HepG2 (cell line): Measurements from ENCODE around the gene C5orf47. TPM values are rescaled to one million over a fixed set of nuclear protein-coding genes. Genes with fewer than 3 reads are reported as not detected.

ENCODE experiments used
- ATAC-seq: fragments of 200-7000 bp; cut with Tn5 transposase; 3 replicates; pipeline ENCODE4 v1.9.1; 2020; ENCODE audit warnings: mild to moderate bottlenecking, moderate library complexity
- BruUV-seq: library from RNA; stranded (reverse); fragments of 400-500 nt; replicated peaks from 2 replicates; lab custom pipeline; 2021; lab: Mats Ljungman, UMichigan
- CTCF ChIA-PET: fragments of 300-600 bp; formaldehyde crosslinking; extraction: SDS; loops from one replicate; lab custom pipeline; 2021; ENCODE audit warnings: low total read pairs, inconsistent platforms, low intra/inter-chr PET ratio; lab: Yijun Ruan, JAX
- POLR2A ChIA-PET: fragments of 350-600 bp; sonication (Branson Sonifier 250); formaldehyde crosslinking; loops from one replicate; lab custom pipeline; 2020; ENCODE audit warnings: antibody characterized with exemption, inconsistent platforms; lab: Yijun Ruan, JAX
- DNase-seq: peaks from one replicate; pipeline ENCODE4 v3.0.0-alpha.2; 2015; ENCODE audit warnings: low spot score
- FAIRE-seq: peaks from 3 replicates; lab custom pipeline; 2011; peaks lifted over from hg19 to GRCh38; lab: Jason Lieb, UNC
- H2AFZ ChIP-seq: one replicate; pipeline ENCODE4 v1.6.1; 2011; ENCODE audit warnings: low read length, inconsistent platforms
- H3K27ac ChIP-seq: fragments of 300-600 bp; 3 replicates; pipeline ENCODE4 v1.8.0; 2011; ENCODE audit warnings: mixed run types, mild to moderate bottlenecking, mixed read lengths, low read length, inconsistent platforms; ENCODE audit not compliant: insufficient read depth; ENCODE audit errors: extremely low read length
- H3K27me3 ChIP-seq, 2 experiments: fragments of 200-600 bp in 1 of 2; 2 replicates in 1 of 2; 3 replicates in 1 of 2; pipeline versions ENCODE4 v1.6.0 to v1.8.0; 2011; ENCODE audit warnings: low read length in 2 of 2, mild to moderate bottlenecking in 2 of 2, moderate library complexity in 2 of 2, inconsistent platforms in 1 of 2; ENCODE audit not compliant: insufficient read depth in 2 of 2, control insufficient read depth in 1 of 2
- H3K36me3 ChIP-seq, 2 experiments: fragments of 200-600 bp in 1 of 2; replicated peaks in 1 of 2; 2 replicates in 1 of 2; 3 replicates in 1 of 2; pipeline versions ENCODE4 v1.5.1 to v1.8.0; 2011; ENCODE audit warnings: low read length in 2 of 2, inconsistent platforms in 1 of 2; ENCODE audit not compliant: insufficient read depth in 2 of 2, control insufficient read depth in 1 of 2
- H3K4me1 ChIP-seq: 2 replicates; pipeline ENCODE4 v1.5.1; 2012; ENCODE audit warnings: low read length, inconsistent platforms; ENCODE audit not compliant: insufficient read depth
- H3K4me2 ChIP-seq: 2 replicates; pipeline ENCODE4 v1.6.0; 2011; ENCODE audit warnings: low read depth, low read length, inconsistent platforms
- H3K4me3 ChIP-seq, 3 experiments: fragments of 200-600 bp in 1 of 3; sonication (generic), shearing (Covaris generic) in 1 of 3; replicated peaks in 1 of 3; 2 replicates each; pipeline ENCODE4 v1.5.1; 2011 to 2016; ENCODE audit warnings: low read length in 3 of 3, inconsistent platforms in 2 of 3, low read depth in 2 of 3, mild to moderate bottlenecking in 2 of 3, control low read depth in 1 of 3, mixed read lengths in 1 of 3; ENCODE audit not compliant: insufficient read depth in 1 of 3
- H3K79me2 ChIP-seq: one replicate; pipeline ENCODE4 v1.6.1; 2011; ENCODE audit warnings: low read length, inconsistent platforms; ENCODE audit not compliant: insufficient read depth
- H3K9ac ChIP-seq: 2 replicates; pipeline ENCODE4 v1.6.0; 2011; ENCODE audit warnings: mild to moderate bottlenecking, low read depth, low read length, inconsistent platforms; ENCODE audit not compliant: insufficient read depth
- H3K9me3 ChIP-seq: 2 replicates; pipeline ENCODE4 v1.5.1; 2012; ENCODE audit warnings: mild to moderate bottlenecking, low read length
- H4K20me1 ChIP-seq: 2 replicates; pipeline ENCODE4 v1.6.0; 2011; ENCODE audit warnings: inconsistent platforms, mild to moderate bottlenecking, low read length, moderate library complexity; ENCODE audit not compliant: insufficient read depth
- ATF7 ChIP-seq, 2 experiments: fragments of 450-650 bp in 1 of 2; sonication (generic) in 1 of 2; formaldehyde crosslinking in 1 of 2; IDR thresholded peaks; 2 replicates each; pipeline versions ENCODE4 v1.4.0 to v1.6.1; 2016 to 2020; ENCODE audit warnings: antibody characterized with exemption in 1 of 2, mild to moderate bottlenecking in 1 of 2, missing genetic modification reagents in 1 of 2
- MAFF ChIP-seq: IDR thresholded peaks from 2 replicates; pipeline ENCODE4 v1.6.1; 2011; ENCODE audit warnings: low read depth, low read length, improper control_type of control experiment
- MAFK ChIP-seq, 2 experiments: IDR thresholded peaks in 1 of 2; conservative IDR thresholded peaks in 1 of 2; 2 replicates each; pipeline ENCODE4 v1.6.1; 2011; ENCODE audit warnings: improper control_type of control experiment in 2 of 2, low read length in 2 of 2
- RORA ChIP-seq: sonication (generic); formaldehyde crosslinking; IDR thresholded peaks from 2 replicates; pipeline ENCODE4 v1.5.0; 2020; ENCODE audit warnings: mild to moderate bottlenecking, missing genetic modification reagents, moderate library complexity
- SALL2 ChIP-seq: sonication (generic); formaldehyde crosslinking; IDR thresholded peaks from 2 replicates; pipeline ENCODE4 v1.8.1; 2023; ENCODE audit warnings: mild to moderate bottlenecking, missing genetic modification reagents, inconsistent platforms
- ZNF839 ChIP-seq: sonication (generic); formaldehyde crosslinking; IDR thresholded peaks from 2 replicates; pipeline ENCODE4 v1.4.0; 2020; ENCODE audit warnings: missing genetic modification reagents, mild to moderate bottlenecking, borderline replicate concordance
- WGBS: methylation state at CpG from one replicate; pipeline ENCODE4 v1.1.6; 2017; ENCODE audit warnings: low lambda C conversion rate; 5-methylcytosine and 5-hydroxymethylcytosine counted together
- in situ Hi-C: cut with HindIII; loops from 2 replicates; pipeline ENCODE4 v1.10.0; 2017; ENCODE audit warnings: low pct_unique_long_range_greater_than_20kb; ENCODE audit not compliant: extremely low pct_ligation_motif_present
- intact Hi-C: fragments of 100-400 bp; cut with micrococcal nuclease; formaldehyde crosslinking; loops from one replicate; pipeline ENCODE4 v1.10.0; 2022; ENCODE audit not compliant: unreplicated experiment
- polyA plus RNA-seq, 8 experiments: library from polyadenylated mRNA; depleted of rRNA in 3 of 8; stranded (reverse) in 7 of 8; unstranded in 1 of 8; fragments of >200 nt; fragmentation: Illumina TruSeq in 4 of 8; extraction: Trizol in 4 of 8; gene quantifications; 2 replicates each; pipeline versions ENCODE4 v1.2.1 to v1.2.3, GENCODE V29; 2011 to 2016; ENCODE audit warnings: low read depth in 4 of 8, missing spikeins in 1 of 8, mixed read lengths in 1 of 8; ENCODE audit not compliant: insufficient read depth in 1 of 8
- total RNA-seq, 5 experiments: library from RNA; depleted of rRNA; stranded (reverse); fragments of >200 nt; fragmentation: Illumina TruSeq; extraction: Trizol; gene quantifications; 2 replicates each; pipeline ENCODE4 v1.2.3, GENCODE V29; 2016; ENCODE audit warnings: low read depth in 1 of 5

The C5orf47 gene
- total and polyA plus RNA-seq, 2 of the 13 experiments (the other 11 are each of a cell fraction or from before 2014, with no cell fraction given) = not detected

DNA sequence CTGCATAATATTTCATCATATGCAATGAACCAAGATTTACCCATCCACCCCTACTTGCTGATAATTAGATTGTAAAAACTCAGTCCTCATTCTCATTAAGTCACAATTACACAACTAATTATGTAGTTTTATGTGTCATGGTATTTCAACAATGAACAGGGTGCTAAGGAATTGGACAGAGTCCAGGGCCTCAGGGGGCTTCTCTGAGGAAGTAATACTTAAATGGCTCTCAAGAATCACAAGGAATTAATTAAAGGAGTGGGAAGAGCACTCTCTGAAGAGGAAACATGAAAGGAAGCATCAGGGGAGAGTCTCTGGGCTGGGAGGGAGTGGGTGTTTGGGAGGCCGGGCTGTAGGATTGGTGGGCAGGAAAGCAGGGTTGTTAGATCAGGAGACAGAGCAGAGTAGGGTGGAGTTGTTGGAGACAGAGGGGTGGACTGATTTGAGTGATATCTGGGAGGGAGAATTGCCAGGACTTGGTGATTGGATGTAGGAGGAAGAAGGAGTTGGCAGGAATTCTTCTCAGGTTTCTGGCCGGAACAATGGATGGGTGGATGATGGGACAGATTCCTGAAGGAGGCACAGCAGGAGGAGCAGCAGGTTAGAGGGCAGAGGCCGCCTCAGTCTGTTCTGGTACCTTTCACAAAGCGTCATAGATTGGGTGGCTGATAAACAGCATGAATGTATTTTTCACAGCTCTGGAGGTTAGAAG lies 33.6 kb downstream of the C5orf47 start (continued):
- TF ChIP-seq ATF7 (IDR thresholded peaks at IDR 0.05) (no peak), ATF7 (CRISPR knock-in tag; IDR thresholded peaks at IDR 0.05) (no peak), SALL2 (CRISPR knock-in tag) (no peak), RORA (CRISPR knock-in tag) (no peak)

DNA sequence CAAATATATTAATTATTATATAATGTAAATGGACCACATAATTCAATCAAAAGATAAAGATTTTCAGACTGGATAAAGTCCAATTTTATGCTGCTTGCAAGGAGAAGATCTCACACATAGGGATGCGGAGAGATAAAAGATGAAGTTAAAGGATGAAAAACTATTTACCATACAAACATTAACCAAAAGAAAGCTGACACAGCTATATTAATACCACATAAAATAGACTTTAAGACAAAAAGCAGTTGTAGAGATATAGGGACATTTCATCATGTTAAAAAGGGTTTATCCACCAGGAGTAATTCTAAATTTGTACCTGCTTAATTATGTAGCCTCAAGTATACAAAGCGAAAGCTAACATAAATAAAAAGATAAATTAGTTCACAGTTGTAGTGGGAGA lies 41.3 kb downstream of the C5orf47 start:
- no peak for FAIRE-seq
- H3K4me1 ChIP-seq = no peaks in the 10 kb centered on the region
- no peak overlapping the region for H3K9ac ChIP-seq
- H2AFZ ChIP-seq = no peak overlapping the region
- peak; percentile 60 to 82 for TF ChIP-seq MAFK (conservative IDR thresholded peaks at IDR 0.05 in 1 of 2, IDR thresholded peaks at IDR 0.05 in 1 of 2; ENCODE audit: low read length in 2 of 2)
- peak; percentile 67 for TF ChIP-seq MAFF
- no peak for TF ChIP-seq ZNF839
- 22% methylated on average over 2 of the region's 2 CpGs for WGBS
- no peaks in the 10 kb centered on the region for H3K36me3 ChIP-seq
- in situ Hi-C loops (no loop called here), intact Hi-C loops (no loop called here)
- ATAC-seq = no peak
- no peaks in the 10 kb centered on the region for H3K79me2 ChIP-seq
- H3K9me3 ChIP-seq = no peaks in the 10 kb centered on the region
- no peak overlapping the region for H3K4me3 ChIP-seq
- ChIA-PET POLR2A (no interaction called here), CTCF (no interaction called here)
- H3K27me3 ChIP-seq = no peaks in the 10 kb centered on the region; a peak in 1 of 5 replicates
- no peak overlapping the region for H3K4me2 ChIP-seq
- BruUV-seq = no TSS peak
- no peaks in the 10 kb centered on the region for H4K20me1 ChIP-seq
- no peak for DNase-seq
- no peak overlapping the region for H3K27ac ChIP-seq
